GM23338 (cell line): ENCODE results near the gene SLC22A16. TPM values are rescaled to one million over a fixed set of nuclear protein-coding genes. Genes with fewer than 3 reads are reported as not detected.

ENCODE experiments used
- ATAC-seq: fragments of 200-7000 bp; cut with Tn5 transposase; 3 replicates; pipeline ENCODE4 v1.9.1; 2020
- DNase-seq: peaks from one replicate; pipeline ENCODE4 v3.0.0-alpha.2; 2015; ENCODE audit warnings: low spot score
- H2AFZ ChIP-seq: fragments of 200-600 bp; sonication (generic); 2 replicates; pipeline ENCODE4 v1.8.0; 2016; ENCODE audit warnings: antibody characterized with exemption, mild to moderate bottlenecking, moderate library complexity
- H3F3A ChIP-seq: fragments of 200-600 bp; sonication (generic); replicated peaks from 2 replicates; pipeline ENCODE4 v1.8.0; 2017; ENCODE audit warnings: antibody characterized with exemption, mixed run types, low read depth
- H3K27ac ChIP-seq: fragments of 200-600 bp; sonication (generic); 2 replicates; pipeline ENCODE4 v1.6.1; 2016; ENCODE audit warnings: low read depth
- H3K27me3 ChIP-seq: fragments of 200-600 bp; sonication (generic); 2 replicates; pipeline ENCODE4 v1.8.0; 2016; ENCODE audit warnings: mild to moderate bottlenecking, mixed run types, moderate library complexity; ENCODE audit not compliant: insufficient read depth
- H3K36me3 ChIP-seq: fragments of 200-600 bp; sonication (generic); 2 replicates; pipeline ENCODE4 v1.8.0; 2016; ENCODE audit warnings: mild to moderate bottlenecking; ENCODE audit not compliant: insufficient read depth
- H3K4me1 ChIP-seq: fragments of 200-600 bp; sonication (generic); 2 replicates; pipeline ENCODE4 v1.8.0; 2016; ENCODE audit warnings: mild to moderate bottlenecking, moderate library complexity; ENCODE audit not compliant: insufficient read depth
- H3K4me2 ChIP-seq: fragments of 200-600 bp; sonication (generic); 2 replicates; pipeline ENCODE4 v1.7.1; 2017; ENCODE audit warnings: mixed run types
- H3K4me3 ChIP-seq: fragments of 200-600 bp; sonication (generic); 2 replicates; pipeline ENCODE4 v1.6.1; 2016; ENCODE audit warnings: mixed run types
- H3K79me2 ChIP-seq: fragments of 200-600 bp; sonication (generic); replicated peaks from 2 replicates; pipeline ENCODE4 v1.8.0; 2017; ENCODE audit warnings: mild to moderate bottlenecking; ENCODE audit not compliant: insufficient read depth
- H3K9me2 ChIP-seq: fragments of 200-600 bp; sonication (generic); 2 replicates; pipeline ENCODE4 v1.8.0; 2017; ENCODE audit not compliant: insufficient read depth
- H4K20me1 ChIP-seq: fragments of 200-600 bp; sonication (generic); replicated peaks from 2 replicates; pipeline ENCODE4 v1.8.0; 2017; ENCODE audit warnings: mild to moderate bottlenecking; ENCODE audit not compliant: insufficient read depth
- H3K27ac Mint-ChIP-seq: 2 replicates; pipeline ENCODE4 v1.8.0; 2020; ENCODE audit warnings: inconsistent platforms, mild to moderate bottlenecking, moderate library complexity, mixed read lengths
- H3K27me3 Mint-ChIP-seq: 3 replicates; pipeline ENCODE4 v1.8.0; 2022; ENCODE audit warnings: low read depth, mild to moderate bottlenecking, moderate library complexity, mixed read lengths, inconsistent platforms; ENCODE audit not compliant: insufficient read depth, poor library complexity
- H3K36me3 Mint-ChIP-seq: 3 replicates; pipeline ENCODE4 v1.8.0; 2021; ENCODE audit warnings: low read depth, mild to moderate bottlenecking, inconsistent platforms, moderate library complexity, mixed read lengths
- H3K4me1 Mint-ChIP-seq: 3 replicates; pipeline ENCODE4 v1.8.0; 2020; ENCODE audit warnings: mild to moderate bottlenecking, inconsistent platforms, mixed read lengths
- H3K4me3 Mint-ChIP-seq: 3 replicates; pipeline ENCODE4 v1.8.0; 2021; ENCODE audit warnings: moderate library complexity, mild to moderate bottlenecking, inconsistent platforms, mixed read lengths
- H3K9me3 Mint-ChIP-seq: 3 replicates; pipeline ENCODE4 v1.8.0; 2020; ENCODE audit warnings: moderate library complexity, mild to moderate bottlenecking, inconsistent platforms, mixed read lengths
- CREB1 ChIP-seq: fragments of 250-450 bp; sonication (Bioruptor Pico); IDR thresholded peaks from 2 replicates; pipeline ENCODE4 v1.5.0; 2020; ENCODE audit warnings: low read depth, mild to moderate bottlenecking, moderate library complexity
- POLR2AphosphoS5 ChIP-seq: IDR thresholded peaks from 2 replicates; pipeline ENCODE4 v1.6.1; 2016; ENCODE audit warnings: antibody characterized with exemption, low read depth
- ZNF114 ChIP-seq: fragments of 250-450 bp; sonication (Bioruptor Pico); IDR thresholded peaks from 2 replicates; pipeline ENCODE4 v1.5.0; 2020; ENCODE audit warnings: mild to moderate bottlenecking, moderate library complexity
- polyA plus RNA-seq: library from polyadenylated mRNA; unstranded; fragments of >200 nt; fragmentation: Nextera tagmentation; extraction: Ambion mirVana; gene quantifications from 2 replicates; pipeline ENCODE4 v1.2.1, GENCODE V29; 2016
- total RNA-seq: library from RNA; depleted of rRNA; stranded (reverse); fragments of >200 nt; shearing (Covaris generic); gene quantifications from 2 replicates; pipeline ENCODE4 v1.2.3, GENCODE V29; 2014
- TF ChIP-seq, protein P1 (sequence below), 2 experiments: fragments of 200-600 bp in 1 of 2; sonication (generic) in 1 of 2; conservative IDR thresholded peaks; 2 replicates each; pipeline versions ENCODE4 v1.5.1 to v1.6.1; 2016 to 2017; ENCODE audit warnings: antibody characterized with exemption in 2 of 2, low read depth in 2 of 2, mild to moderate bottlenecking in 2 of 2, moderate library complexity in 1 of 2
- TF ChIP-seq, protein P2 (sequence below): fragments of 250-450 bp; sonication (Bioruptor Pico); IDR thresholded peaks from 2 replicates; pipeline ENCODE4 v1.5.0; 2020; ENCODE audit warnings: mild to moderate bottlenecking, moderate library complexity
- TF ChIP-seq, protein P3 (sequence below): IDR thresholded peaks from one replicate; pipeline ENCODE4 v1.6.1; 2018; ENCODE audit warnings: antibody characterized with exemption; ENCODE audit not compliant: unreplicated experiment

The SLC22A16 gene
- total and polyA plus RNA-seq, 2 experiments from 2014 or later = 0.37 to 0.42 TPM

DNA sequence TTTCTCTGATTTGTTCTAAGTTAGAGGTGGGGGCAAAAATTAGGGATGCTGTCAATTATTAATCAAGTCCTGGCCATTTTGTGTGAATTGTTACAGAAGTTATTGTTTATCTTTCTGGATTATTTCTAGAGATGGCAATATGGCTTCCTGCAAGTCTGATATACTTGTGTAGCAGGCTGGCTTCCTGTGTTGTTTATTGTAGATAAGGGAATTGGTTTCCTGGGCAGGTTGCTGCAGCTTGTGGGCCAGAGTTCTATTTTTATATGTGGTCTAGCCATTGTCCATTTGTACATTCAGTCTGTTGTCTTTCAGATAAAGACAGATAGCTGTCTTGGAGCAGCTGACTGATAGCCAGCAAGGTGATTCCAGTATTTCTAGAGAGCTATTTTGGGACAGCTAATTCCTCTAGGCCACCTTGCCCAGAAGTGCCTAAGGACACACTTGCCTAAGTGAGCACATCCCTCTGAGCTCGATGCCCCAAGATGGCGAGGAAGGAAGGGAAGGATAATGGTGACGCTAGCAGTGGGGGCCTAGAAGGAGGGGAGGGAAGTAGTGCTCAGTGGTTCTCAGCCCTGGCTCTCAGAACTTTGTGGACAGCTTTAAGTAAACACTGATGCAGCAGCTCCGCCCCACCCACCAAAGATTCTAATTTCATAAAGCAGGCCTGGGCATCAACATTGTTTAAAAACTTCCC, 86.6 kb downstream of the SLC22A16 start:
- no peaks in the 10 kb centered on the region for H3K36me3 Mint-ChIP-seq
- ATAC-seq (no peak), DNase-seq (no peak)
- TF ChIP-seq POLR2AphosphoS5 (no peak), ZNF114 (CRISPR knock-in tag) (no peak), CREB1 (CRISPR knock-in tag) (no peak)
- TF ChIP-seq, protein P1, sequence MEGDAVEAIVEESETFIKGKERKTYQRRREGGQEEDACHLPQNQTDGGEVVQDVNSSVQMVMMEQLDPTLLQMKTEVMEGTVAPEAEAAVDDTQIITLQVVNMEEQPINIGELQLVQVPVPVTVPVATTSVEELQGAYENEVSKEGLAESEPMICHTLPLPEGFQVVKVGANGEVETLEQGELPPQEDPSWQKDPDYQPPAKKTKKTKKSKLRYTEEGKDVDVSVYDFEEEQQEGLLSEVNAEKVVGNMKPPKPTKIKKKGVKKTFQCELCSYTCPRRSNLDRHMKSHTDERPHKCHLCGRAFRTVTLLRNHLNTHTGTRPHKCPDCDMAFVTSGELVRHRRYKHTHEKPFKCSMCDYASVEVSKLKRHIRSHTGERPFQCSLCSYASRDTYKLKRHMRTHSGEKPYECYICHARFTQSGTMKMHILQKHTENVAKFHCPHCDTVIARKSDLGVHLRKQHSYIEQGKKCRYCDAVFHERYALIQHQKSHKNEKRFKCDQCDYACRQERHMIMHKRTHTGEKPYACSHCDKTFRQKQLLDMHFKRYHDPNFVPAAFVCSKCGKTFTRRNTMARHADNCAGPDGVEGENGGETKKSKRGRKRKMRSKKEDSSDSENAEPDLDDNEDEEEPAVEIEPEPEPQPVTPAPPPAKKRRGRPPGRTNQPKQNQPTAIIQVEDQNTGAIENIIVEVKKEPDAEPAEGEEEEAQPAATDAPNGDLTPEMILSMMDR (conservative IDR thresholded peaks at IDR 0.05; ENCODE audit: low read depth in 2 of 2) = no peak
- TF ChIP-seq, protein P2, sequence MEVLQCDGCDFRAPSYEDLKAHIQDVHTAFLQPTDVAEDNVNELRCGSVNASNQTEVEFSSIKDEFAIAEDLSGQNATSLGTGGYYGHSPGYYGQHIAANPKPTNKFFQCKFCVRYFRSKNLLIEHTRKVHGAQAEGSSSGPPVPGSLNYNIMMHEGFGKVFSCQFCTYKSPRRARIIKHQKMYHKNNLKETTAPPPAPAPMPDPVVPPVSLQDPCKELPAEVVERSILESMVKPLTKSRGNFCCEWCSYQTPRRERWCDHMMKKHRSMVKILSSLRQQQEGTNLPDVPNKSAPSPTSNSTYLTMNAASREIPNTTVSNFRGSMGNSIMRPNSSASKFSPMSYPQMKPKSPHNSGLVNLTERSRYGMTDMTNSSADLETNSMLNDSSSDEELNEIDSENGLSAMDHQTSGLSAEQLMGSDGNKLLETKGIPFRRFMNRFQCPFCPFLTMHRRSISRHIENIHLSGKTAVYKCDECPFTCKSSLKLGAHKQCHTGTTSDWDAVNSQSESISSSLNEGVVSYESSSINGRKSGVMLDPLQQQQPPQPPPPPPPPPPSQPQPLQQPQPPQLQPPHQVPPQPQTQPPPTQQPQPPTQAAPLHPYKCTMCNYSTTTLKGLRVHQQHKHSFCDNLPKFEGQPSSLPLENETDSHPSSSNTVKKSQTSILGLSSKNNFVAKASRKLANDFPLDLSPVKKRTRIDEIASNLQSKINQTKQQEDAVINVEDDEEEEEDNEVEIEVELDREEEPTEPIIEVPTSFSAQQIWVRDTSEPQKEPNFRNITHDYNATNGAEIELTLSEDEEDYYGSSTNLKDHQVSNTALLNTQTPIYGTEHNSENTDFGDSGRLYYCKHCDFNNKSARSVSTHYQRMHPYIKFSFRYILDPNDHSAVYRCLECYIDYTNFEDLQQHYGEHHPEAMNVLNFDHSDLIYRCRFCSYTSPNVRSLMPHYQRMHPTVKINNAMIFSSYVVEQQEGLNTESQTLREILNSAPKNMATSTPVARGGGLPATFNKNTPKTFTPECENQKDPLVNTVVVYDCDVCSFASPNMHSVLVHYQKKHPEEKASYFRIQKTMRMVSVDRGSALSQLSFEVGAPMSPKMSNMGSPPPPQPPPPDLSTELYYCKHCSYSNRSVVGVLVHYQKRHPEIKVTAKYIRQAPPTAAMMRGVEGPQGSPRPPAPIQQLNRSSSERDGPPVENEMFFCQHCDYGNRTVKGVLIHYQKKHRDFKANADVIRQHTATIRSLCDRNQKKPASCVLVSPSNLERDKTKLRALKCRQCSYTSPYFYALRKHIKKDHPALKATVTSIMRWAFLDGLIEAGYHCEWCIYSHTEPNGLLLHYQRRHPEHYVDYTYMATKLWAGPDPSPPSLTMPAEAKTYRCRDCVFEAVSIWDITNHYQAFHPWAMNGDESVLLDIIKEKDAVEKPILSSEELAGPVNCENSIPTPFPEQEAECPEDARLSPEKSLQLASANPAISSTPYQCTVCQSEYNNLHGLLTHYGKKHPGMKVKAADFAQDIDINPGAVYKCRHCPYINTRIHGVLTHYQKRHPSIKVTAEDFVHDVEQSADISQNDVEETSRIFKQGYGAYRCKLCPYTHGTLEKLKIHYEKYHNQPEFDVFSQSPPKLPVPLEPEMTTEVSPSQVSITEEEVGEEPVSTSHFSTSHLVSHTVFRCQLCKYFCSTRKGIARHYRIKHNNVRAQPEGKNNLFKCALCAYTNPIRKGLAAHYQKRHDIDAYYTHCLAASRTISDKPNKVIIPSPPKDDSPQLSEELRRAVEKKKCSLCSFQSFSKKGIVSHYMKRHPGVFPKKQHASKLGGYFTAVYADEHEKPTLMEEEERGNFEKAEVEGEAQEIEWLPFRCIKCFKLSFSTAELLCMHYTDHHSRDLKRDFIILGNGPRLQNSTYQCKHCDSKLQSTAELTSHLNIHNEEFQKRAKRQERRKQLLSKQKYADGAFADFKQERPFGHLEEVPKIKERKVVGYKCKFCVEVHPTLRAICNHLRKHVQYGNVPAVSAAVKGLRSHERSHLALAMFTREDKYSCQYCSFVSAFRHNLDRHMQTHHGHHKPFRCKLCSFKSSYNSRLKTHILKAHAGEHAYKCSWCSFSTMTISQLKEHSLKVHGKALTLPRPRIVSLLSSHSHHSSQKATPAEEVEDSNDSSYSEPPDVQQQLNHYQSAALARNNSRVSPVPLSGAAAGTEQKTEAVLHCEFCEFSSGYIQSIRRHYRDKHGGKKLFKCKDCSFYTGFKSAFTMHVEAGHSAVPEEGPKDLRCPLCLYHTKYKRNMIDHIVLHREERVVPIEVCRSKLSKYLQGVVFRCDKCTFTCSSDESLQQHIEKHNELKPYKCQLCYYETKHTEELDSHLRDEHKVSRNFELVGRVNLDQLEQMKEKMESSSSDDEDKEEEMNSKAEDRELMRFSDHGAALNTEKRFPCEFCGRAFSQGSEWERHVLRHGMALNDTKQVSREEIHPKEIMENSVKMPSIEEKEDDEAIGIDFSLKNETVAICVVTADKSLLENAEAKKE (CRISPR knock-in tag) = no peak
- TF ChIP-seq, protein P3, sequence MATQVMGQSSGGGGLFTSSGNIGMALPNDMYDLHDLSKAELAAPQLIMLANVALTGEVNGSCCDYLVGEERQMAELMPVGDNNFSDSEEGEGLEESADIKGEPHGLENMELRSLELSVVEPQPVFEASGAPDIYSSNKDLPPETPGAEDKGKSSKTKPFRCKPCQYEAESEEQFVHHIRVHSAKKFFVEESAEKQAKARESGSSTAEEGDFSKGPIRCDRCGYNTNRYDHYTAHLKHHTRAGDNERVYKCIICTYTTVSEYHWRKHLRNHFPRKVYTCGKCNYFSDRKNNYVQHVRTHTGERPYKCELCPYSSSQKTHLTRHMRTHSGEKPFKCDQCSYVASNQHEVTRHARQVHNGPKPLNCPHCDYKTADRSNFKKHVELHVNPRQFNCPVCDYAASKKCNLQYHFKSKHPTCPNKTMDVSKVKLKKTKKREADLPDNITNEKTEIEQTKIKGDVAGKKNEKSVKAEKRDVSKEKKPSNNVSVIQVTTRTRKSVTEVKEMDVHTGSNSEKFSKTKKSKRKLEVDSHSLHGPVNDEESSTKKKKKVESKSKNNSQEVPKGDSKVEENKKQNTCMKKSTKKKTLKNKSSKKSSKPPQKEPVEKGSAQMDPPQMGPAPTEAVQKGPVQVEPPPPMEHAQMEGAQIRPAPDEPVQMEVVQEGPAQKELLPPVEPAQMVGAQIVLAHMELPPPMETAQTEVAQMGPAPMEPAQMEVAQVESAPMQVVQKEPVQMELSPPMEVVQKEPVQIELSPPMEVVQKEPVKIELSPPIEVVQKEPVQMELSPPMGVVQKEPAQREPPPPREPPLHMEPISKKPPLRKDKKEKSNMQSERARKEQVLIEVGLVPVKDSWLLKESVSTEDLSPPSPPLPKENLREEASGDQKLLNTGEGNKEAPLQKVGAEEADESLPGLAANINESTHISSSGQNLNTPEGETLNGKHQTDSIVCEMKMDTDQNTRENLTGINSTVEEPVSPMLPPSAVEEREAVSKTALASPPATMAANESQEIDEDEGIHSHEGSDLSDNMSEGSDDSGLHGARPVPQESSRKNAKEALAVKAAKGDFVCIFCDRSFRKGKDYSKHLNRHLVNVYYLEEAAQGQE = no peak
- Histone ChIP-seq H2AFZ (no peak overlapping the region), H3K27ac (no peak overlapping the region), H3K4me1 (peaks cover 3% of the 10 kb centered on the region), H3K79me2 (no peaks in the 10 kb centered on the region), H4K20me1 (no peaks in the 10 kb centered on the region), H3F3A (no peaks in the 10 kb centered on the region), H3K4me3 (no peak overlapping the region), H3K27me3 (no peaks in the 10 kb centered on the region), H3K9me2 (0 out of 2 replicates have a peak, but pooled peaks cover 9% of the 10 kb centered on the region), H3K36me3 (no peaks in the 10 kb centered on the region), H3K4me2 (no peak overlapping the region)
- H3K9me3 Mint-ChIP-seq = no peaks in the 10 kb centered on the region
- peaks cover 1% of the 10 kb centered on the region for H3K27me3 Mint-ChIP-seq
- peaks cover 9% of the 10 kb centered on the region for H3K4me1 Mint-ChIP-seq
- H3K27ac Mint-ChIP-seq = no peak overlapping the region
- H3K4me3 Mint-ChIP-seq = no peak overlapping the region
